Esophagus squamous epithelium (tissue), 5 donors: ENCODE results near the gene KCTD11. TPM values are rescaled to one million over a fixed set of nuclear protein-coding genes. Genes with fewer than 3 reads are reported as not detected.

ENCODE experiments used
- DNase-seq: peaks from one replicate; lab custom pipeline; 2025; lab: John Stamatoyannopoulos, UW
- H3K27ac ChIP-seq, 4 donors: fragments of 200-600 bp; sonication (generic); one replicate each; pipeline ENCODE4 v1.5.1; 2016 to 2019; ENCODE audit warnings: mild to moderate bottlenecking in 1 of 4
- H3K27me3 ChIP-seq, 4 donors: fragments of 200-600 bp; sonication (generic); 1 replicate in 3 of 4; 2 replicates in 1 of 4; pipeline versions ENCODE4 v1.5.1 to v1.6.0; 2017 to 2021; ENCODE audit warnings: antibody characterized with exemption in 1 of 4
- H3K36me3 ChIP-seq, 3 donors: fragments of 200-600 bp; sonication (generic); one replicate each; pipeline ENCODE4 v1.5.1; 2016 to 2019
- H3K4me1 ChIP-seq, 3 donors: fragments of 200-600 bp; sonication (generic); one replicate each; pipeline ENCODE4 v1.5.1; 2017 to 2019
- H3K4me3 ChIP-seq, 4 donors: fragments of 200-600 bp; sonication (generic); 1 replicate in 3 of 4; 2 replicates in 1 of 4; pipeline ENCODE4 v1.5.1; 2016 to 2019; ENCODE audit warnings: mild to moderate bottlenecking in 2 of 4, moderate library complexity in 1 of 4
- H3K9me3 ChIP-seq, 3 donors: fragments of 200-600 bp; sonication (generic); one replicate each; pipeline ENCODE4 v1.5.1; 2016 to 2019
- POLR2A ChIP-seq, 4 donors: fragments of 450-650 bp; IDR thresholded peaks; one replicate each; pipeline ENCODE4 v1.6.1; 2017; ENCODE audit warnings: antibody characterized with exemption in 4 of 4, mild to moderate bottlenecking in 4 of 4, moderate library complexity in 3 of 4
- WGBS, 2 donors: methylation state at CpG; one replicate each; pipeline ENCODE4 v1.1.5; 2018; 5-methylcytosine and 5-hydroxymethylcytosine counted together
- intact Hi-C: fragments of 100-400 bp; cut with DNase I; formaldehyde crosslinking; loops from one replicate; pipeline ENCODE4 v1.15.0; 2022
- total RNA-seq, 4 donors: library from RNA; depleted of rRNA; stranded (reverse); fragments of >200 nt; gene quantifications; one replicate each; pipeline ENCODE4 v1.1.0, GENCODE V29; 2016
- TF ChIP-seq, protein P1 (sequence below), 6 experiments: fragments of 450-650 bp in 4 of 6; fragments of 200-600 bp in 2 of 6; sonication (generic) in 2 of 6; IDR thresholded peaks; one replicate each; pipeline ENCODE4 v1.5.1; 2016 to 2019; ENCODE audit warnings: antibody characterized with exemption in 6 of 6, mild to moderate bottlenecking in 4 of 6, moderate library complexity in 4 of 6
- donor health status: DM: yes; HTN: yes; CAD: no.

KCTD11 gene
- total RNA-seq, 4 donors from 2014 or later, result 12.6 to 26.6 (median 22.1) TPM

GRCh38 chr17:7317161-7317803 lies 34.7 kb upstream of the KCTD11 start:
- Histone ChIP-seq H3K27ac (no peak overlapping the region), H3K4me3 (no peak overlapping the region), H3K36me3 (peaks cover 38 to 79% (median 55%) of the 10 kb centered on the region in 3 donors), H3K27me3 (no peaks in the 10 kb centered on the region), H3K4me1 (peaks cover 22 to 43% (median 28%) of the 10 kb centered on the region in 3 donors), H3K9me3 (no peaks in the 10 kb centered on the region)
- DNase-seq, result no peak
- TF ChIP-seq, protein P1, sequence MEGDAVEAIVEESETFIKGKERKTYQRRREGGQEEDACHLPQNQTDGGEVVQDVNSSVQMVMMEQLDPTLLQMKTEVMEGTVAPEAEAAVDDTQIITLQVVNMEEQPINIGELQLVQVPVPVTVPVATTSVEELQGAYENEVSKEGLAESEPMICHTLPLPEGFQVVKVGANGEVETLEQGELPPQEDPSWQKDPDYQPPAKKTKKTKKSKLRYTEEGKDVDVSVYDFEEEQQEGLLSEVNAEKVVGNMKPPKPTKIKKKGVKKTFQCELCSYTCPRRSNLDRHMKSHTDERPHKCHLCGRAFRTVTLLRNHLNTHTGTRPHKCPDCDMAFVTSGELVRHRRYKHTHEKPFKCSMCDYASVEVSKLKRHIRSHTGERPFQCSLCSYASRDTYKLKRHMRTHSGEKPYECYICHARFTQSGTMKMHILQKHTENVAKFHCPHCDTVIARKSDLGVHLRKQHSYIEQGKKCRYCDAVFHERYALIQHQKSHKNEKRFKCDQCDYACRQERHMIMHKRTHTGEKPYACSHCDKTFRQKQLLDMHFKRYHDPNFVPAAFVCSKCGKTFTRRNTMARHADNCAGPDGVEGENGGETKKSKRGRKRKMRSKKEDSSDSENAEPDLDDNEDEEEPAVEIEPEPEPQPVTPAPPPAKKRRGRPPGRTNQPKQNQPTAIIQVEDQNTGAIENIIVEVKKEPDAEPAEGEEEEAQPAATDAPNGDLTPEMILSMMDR (IDR thresholded peaks at IDR 0.05), result no peak
- 82 to 91% methylated on average over 11 to 13 of the region's 16 CpGs for WGBS, 2 donors
- intact Hi-C loops, result no loop called here

- WGBS, 2 donors, result 90 to 91% methylated on average over 5 to 8 of the region's 13 CpGs
- DNase-seq, result no peak
- no peak overlapping the region for H3K27ac ChIP-seq
- TF ChIP-seq POLR2A (IDR thresholded peaks at IDR 0.05), result no peak
- TF ChIP-seq, protein P1 (IDR thresholded peaks at IDR 0.05), result no peak
- no peaks in the 10 kb centered on the region for H3K9me3 ChIP-seq
- intact Hi-C loops, result no loop called here
- peaks cover 22 to 33% (median 23%) of the 10 kb centered on the region in 3 donors for H3K4me1 ChIP-seq
- no peak overlapping the region for H3K4me3 ChIP-seq
- peaks cover 38 to 79% (median 54%) of the 10 kb centered on the region in 3 donors for H3K36me3 ChIP-seq
- H3K27me3 ChIP-seq, result no peaks in the 10 kb centered on the region
These were observed 33.7 kb upstream of the KCTD11 start for GRCh38 chr17:7318121-7318860.

- intact Hi-C loops, result no loop called here
- Histone ChIP-seq H3K4me3 (no peak overlapping the region), H3K4me1 (peaks cover 0 to 12% (median 0%) of the 10 kb centered on the region in 3 donors), H3K27ac (no peak overlapping the region), H3K27me3 (no peaks in the 10 kb centered on the region), H3K9me3 (no peaks in the 10 kb centered on the region), H3K36me3 (peaks cover 40 to 100% (median 58%) of the 10 kb centered on the region in 3 donors)
- DNase-seq, result no peak
- TF ChIP-seq, protein P1 (IDR thresholded peaks at IDR 0.05), result no peak
- TF ChIP-seq POLR2A (IDR thresholded peaks at IDR 0.05), result no peak
- 87 to 88% methylated on average over 10 to 14 of the region's 15 CpGs for WGBS, 2 donors
These were observed 30.5 kb upstream of the KCTD11 start for GRCh38 chr17:7321466-7321865.

GRCh38 chr17:7322520-7323194 lies 29.3 kb upstream of the KCTD11 start:
- DNase-seq, result no peak
- H3K36me3 ChIP-seq, result peaks cover 40 to 98% (median 53%) of the 10 kb centered on the region in 3 donors
- WGBS, 2 donors, result 86 to 88% methylated on average over 7 to 8 of the region's 22 CpGs
- TF ChIP-seq POLR2A (IDR thresholded peaks at IDR 0.05), result no peak
- TF ChIP-seq, protein P1 (IDR thresholded peaks at IDR 0.05), result no peak
- no peaks in the 10 kb centered on the region for H3K9me3 ChIP-seq
- H3K27ac ChIP-seq, result no peak overlapping the region
- H3K27me3 ChIP-seq, result no peaks in the 10 kb centered on the region
- intact Hi-C loops, result no loop called here
- peaks cover 0 to 15% (median 0%) of the 10 kb centered on the region in 3 donors for H3K4me1 ChIP-seq
- H3K4me3 ChIP-seq, result no peak overlapping the region
